HL-60 (cell line): ENCODE data around the gene CADM1.

Experiments
- DNase-seq, 2 experiments: peaks; one replicate each; pipeline ENCODE4 v3.0.0-alpha.2; 2010 to 2020; ENCODE audit warnings: low read depth in 1 of 2, low spot score in 1 of 2
- H3K27ac ChIP-seq: fragments of 250-450 bp; sonication (Bioruptor Pico); replicated peaks from 2 replicates; pipeline ENCODE4 v1.5.1; 2020; ENCODE audit warnings: mild to moderate bottlenecking, moderate library complexity
- H3K27me3 ChIP-seq: fragments of 250-450 bp; sonication (Bioruptor Pico); 2 replicates; pipeline ENCODE4 v1.5.1; 2021; ENCODE audit warnings: mild to moderate bottlenecking, moderate library complexity; ENCODE audit not compliant: insufficient read depth, poor library complexity, severe bottlenecking
- H3K4me3 ChIP-seq: replicated peaks from 2 replicates; pipeline ENCODE4 v1.5.1; 2011; ENCODE audit warnings: mild to moderate bottlenecking, control low read depth, low read length; ENCODE audit not compliant: insufficient read depth
- GABPA ChIP-seq: IDR thresholded peaks from 2 replicates; pipeline ENCODE4 v1.6.1; 2012; ENCODE audit warnings: low read depth
- POLR2AphosphoS5 ChIP-seq: IDR thresholded peaks from 2 replicates; pipeline ENCODE4 v1.6.1; 2012; ENCODE audit warnings: low read depth
- SPI1 ChIP-seq: IDR thresholded peaks from 2 replicates; pipeline ENCODE4 v1.6.1; 2012; ENCODE audit warnings: low read depth, mild to moderate bottlenecking, borderline replicate concordance
- TF ChIP-seq, protein P1 (sequence below): IDR thresholded peaks from one replicate; pipeline ENCODE4 v1.5.1; 2011; ENCODE audit warnings: low read length, control low read depth, inconsistent platforms; ENCODE audit not compliant: insufficient read depth
- TF ChIP-seq, protein P2 (sequence below): IDR thresholded peaks from 2 replicates; pipeline ENCODE4 v1.6.1; 2012; ENCODE audit warnings: low read depth; ENCODE audit not compliant: insufficient replicate concordance

The CADM1 gene

GRCh38 chr11:115378557-115378956 lies 125.7 kb downstream of the CADM1 start:
- TF ChIP-seq GABPA (no peak), POLR2AphosphoS5 (no peak)
- TF ChIP-seq, protein P1, sequence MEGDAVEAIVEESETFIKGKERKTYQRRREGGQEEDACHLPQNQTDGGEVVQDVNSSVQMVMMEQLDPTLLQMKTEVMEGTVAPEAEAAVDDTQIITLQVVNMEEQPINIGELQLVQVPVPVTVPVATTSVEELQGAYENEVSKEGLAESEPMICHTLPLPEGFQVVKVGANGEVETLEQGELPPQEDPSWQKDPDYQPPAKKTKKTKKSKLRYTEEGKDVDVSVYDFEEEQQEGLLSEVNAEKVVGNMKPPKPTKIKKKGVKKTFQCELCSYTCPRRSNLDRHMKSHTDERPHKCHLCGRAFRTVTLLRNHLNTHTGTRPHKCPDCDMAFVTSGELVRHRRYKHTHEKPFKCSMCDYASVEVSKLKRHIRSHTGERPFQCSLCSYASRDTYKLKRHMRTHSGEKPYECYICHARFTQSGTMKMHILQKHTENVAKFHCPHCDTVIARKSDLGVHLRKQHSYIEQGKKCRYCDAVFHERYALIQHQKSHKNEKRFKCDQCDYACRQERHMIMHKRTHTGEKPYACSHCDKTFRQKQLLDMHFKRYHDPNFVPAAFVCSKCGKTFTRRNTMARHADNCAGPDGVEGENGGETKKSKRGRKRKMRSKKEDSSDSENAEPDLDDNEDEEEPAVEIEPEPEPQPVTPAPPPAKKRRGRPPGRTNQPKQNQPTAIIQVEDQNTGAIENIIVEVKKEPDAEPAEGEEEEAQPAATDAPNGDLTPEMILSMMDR = no peak
- TF ChIP-seq, protein P2, sequence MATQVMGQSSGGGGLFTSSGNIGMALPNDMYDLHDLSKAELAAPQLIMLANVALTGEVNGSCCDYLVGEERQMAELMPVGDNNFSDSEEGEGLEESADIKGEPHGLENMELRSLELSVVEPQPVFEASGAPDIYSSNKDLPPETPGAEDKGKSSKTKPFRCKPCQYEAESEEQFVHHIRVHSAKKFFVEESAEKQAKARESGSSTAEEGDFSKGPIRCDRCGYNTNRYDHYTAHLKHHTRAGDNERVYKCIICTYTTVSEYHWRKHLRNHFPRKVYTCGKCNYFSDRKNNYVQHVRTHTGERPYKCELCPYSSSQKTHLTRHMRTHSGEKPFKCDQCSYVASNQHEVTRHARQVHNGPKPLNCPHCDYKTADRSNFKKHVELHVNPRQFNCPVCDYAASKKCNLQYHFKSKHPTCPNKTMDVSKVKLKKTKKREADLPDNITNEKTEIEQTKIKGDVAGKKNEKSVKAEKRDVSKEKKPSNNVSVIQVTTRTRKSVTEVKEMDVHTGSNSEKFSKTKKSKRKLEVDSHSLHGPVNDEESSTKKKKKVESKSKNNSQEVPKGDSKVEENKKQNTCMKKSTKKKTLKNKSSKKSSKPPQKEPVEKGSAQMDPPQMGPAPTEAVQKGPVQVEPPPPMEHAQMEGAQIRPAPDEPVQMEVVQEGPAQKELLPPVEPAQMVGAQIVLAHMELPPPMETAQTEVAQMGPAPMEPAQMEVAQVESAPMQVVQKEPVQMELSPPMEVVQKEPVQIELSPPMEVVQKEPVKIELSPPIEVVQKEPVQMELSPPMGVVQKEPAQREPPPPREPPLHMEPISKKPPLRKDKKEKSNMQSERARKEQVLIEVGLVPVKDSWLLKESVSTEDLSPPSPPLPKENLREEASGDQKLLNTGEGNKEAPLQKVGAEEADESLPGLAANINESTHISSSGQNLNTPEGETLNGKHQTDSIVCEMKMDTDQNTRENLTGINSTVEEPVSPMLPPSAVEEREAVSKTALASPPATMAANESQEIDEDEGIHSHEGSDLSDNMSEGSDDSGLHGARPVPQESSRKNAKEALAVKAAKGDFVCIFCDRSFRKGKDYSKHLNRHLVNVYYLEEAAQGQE = no peak
- Histone ChIP-seq H3K27ac (no peak overlapping the region), H3K4me3 (no peak overlapping the region), H3K27me3 (peaks cover 8% of the 10 kb centered on the region)
- DNase-seq = no peak

GRCh38 chr11:115377882-115378296 lies 126.3 kb downstream of the CADM1 start:
- no peak for TF ChIP-seq SPI1
- TF ChIP-seq POLR2AphosphoS5 = no peak
- TF ChIP-seq, protein P2 = no peak
- TF ChIP-seq, protein P1 = no peak
- TF ChIP-seq GABPA = no peak
- Histone ChIP-seq H3K4me3 (no peak overlapping the region), H3K27me3 (peaks cover 8% of the 10 kb centered on the region), H3K27ac (no peak overlapping the region)
- DNase-seq = no peak

GRCh38 chr11:115368616-115369015 lies 135.6 kb downstream of the CADM1 start:
- Histone ChIP-seq H3K27ac (no peak overlapping the region), H3K4me3 (no peak overlapping the region), H3K27me3 (no peaks in the 10 kb centered on the region)
- DNase-seq = no peak
- TF ChIP-seq GABPA (no peak), POLR2AphosphoS5 (no peak), SPI1 (no peak)
- TF ChIP-seq, protein P2 = no peak
- TF ChIP-seq, protein P1 = no peak
